ENCODE measurements around the gene ARL14EPL.
"Not testable (repeated sequence)": the region's sequence is repeated elsewhere in the genome, so short reads cannot be mapped to it uniquely, and the experiment has no call there.

DNA sequence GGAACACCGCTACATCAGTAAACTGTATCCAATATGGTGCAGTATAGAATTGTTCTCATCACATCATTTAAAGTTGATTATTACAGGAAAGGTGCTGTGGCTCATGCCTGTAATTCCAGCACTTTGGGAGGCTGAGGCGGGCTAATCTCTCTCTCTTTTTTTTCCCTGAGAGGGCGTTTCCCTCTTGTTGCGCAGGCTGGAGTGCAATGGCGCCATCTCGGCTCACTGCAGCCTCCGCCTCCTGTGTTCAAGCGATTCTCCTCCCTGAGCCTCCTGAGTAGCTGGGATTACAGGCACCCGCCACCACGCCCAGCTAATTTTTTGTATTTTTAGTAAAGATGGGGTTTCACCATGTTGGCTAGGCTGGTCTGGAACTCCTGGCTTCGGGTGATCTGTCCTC, 54.0 kb downstream of the ARL14EPL start:
- TF ChIP-seq, protein P1, sequence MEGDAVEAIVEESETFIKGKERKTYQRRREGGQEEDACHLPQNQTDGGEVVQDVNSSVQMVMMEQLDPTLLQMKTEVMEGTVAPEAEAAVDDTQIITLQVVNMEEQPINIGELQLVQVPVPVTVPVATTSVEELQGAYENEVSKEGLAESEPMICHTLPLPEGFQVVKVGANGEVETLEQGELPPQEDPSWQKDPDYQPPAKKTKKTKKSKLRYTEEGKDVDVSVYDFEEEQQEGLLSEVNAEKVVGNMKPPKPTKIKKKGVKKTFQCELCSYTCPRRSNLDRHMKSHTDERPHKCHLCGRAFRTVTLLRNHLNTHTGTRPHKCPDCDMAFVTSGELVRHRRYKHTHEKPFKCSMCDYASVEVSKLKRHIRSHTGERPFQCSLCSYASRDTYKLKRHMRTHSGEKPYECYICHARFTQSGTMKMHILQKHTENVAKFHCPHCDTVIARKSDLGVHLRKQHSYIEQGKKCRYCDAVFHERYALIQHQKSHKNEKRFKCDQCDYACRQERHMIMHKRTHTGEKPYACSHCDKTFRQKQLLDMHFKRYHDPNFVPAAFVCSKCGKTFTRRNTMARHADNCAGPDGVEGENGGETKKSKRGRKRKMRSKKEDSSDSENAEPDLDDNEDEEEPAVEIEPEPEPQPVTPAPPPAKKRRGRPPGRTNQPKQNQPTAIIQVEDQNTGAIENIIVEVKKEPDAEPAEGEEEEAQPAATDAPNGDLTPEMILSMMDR (IDR thresholded peaks at IDR 0.05) = not testable (repeated sequence)
- TF ChIP-seq POLR2A (IDR thresholded peaks at IDR 0.05) = not testable (repeated sequence)

Measured in heart left ventricle (tissue), 13 donors.